Testis (tissue), 3 donors: Measurements from ENCODE around the gene CD69. TPM values are rescaled to one million over a fixed set of nuclear protein-coding genes. Genes with fewer than 3 reads are reported as not detected.

Source experiments
- DNase-seq: peaks from one replicate; pipeline ENCODE4 v3.0.0-alpha.2; 2019
- H3K27ac ChIP-seq, 2 donors: fragments of 200-600 bp; sonication (generic); one replicate each; pipeline ENCODE4 v1.5.1; 2019
- H3K27me3 ChIP-seq: fragments of 200-600 bp; sonication (generic); one replicate; pipeline ENCODE4 v1.5.1; 2019
- H3K36me3 ChIP-seq: fragments of 200-600 bp; sonication (generic); one replicate; pipeline ENCODE4 v1.5.1; 2017; ENCODE audit warnings: low read depth; ENCODE audit errors: missing control alignments
- H3K4me1 ChIP-seq: fragments of 200-600 bp; sonication (generic); one replicate; pipeline ENCODE4 v1.5.1; 2019
- H3K4me3 ChIP-seq, 2 donors: fragments of 200-600 bp; sonication (generic); one replicate each; pipeline ENCODE4 v1.5.1; 2017 to 2019
- H3K9me3 ChIP-seq: fragments of 200-600 bp; sonication (generic); one replicate; pipeline ENCODE4 v1.5.1; 2017
- CTCF ChIP-seq, 3 experiments: fragments of 450-650 bp in 2 of 3; fragments of 200-600 bp in 1 of 3; sonication (generic) in 1 of 3; IDR thresholded peaks; one replicate each; pipeline ENCODE4 v1.5.1; 2016 to 2019; ENCODE audit warnings: antibody characterized with exemption in 3 of 3, mild to moderate bottlenecking in 2 of 3, moderate library complexity in 1 of 3
- POLR2A ChIP-seq: fragments of 450-650 bp; IDR thresholded peaks from one replicate; pipeline ENCODE4 v1.6.1; 2017; ENCODE audit warnings: antibody characterized with exemption, mild to moderate bottlenecking, moderate library complexity
- WGBS, 2 donors: methylation state at CpG; one replicate each; pipeline ENCODE4 v1.1.5; 2018; 5-methylcytosine and 5-hydroxymethylcytosine counted together
- intact Hi-C: fragments of 100-400 bp; cut with DNase I; formaldehyde crosslinking; loops from one replicate; pipeline ENCODE4 v1.15.1; 2023; ENCODE audit warnings: low total_unique reads
- polyA plus RNA-seq: library from polyadenylated mRNA; stranded (reverse); fragments of 350-450 nt; fragmentation: Illumina TruSeq; extraction: RNeasy Lipid Tissue Mini Kit (QIAGEN cat#74804); gene quantifications from one replicate; pipeline ENCODE4 v1.2.3, GENCODE V29; 2014; ENCODE audit warnings: low read depth, low replicate concordance; ENCODE audit not compliant: insufficient read depth
- total RNA-seq, 2 donors: library from RNA; depleted of rRNA; stranded (reverse); fragments of >200 nt; gene quantifications; one replicate each; pipeline ENCODE4 v1.2.3, GENCODE V29; 2016

CD69 gene
- total and polyA plus RNA-seq, 3 donors from 2014 or later, result 2.1 to 3.3 (median 3.0) TPM

GRCh38 chr12:9759694-9760093 is 1.0 kb downstream of the CD69 start:
- H3K27me3 ChIP-seq, result no peaks in the 10 kb centered on the region
- H3K9me3 ChIP-seq, result no peaks in the 10 kb centered on the region
- intact Hi-C loops, result no loop called here
- no peaks in the 10 kb centered on the region for H3K36me3 ChIP-seq
- TF ChIP-seq CTCF (IDR thresholded peaks at IDR 0.05) (no peak), POLR2A (no peak)
- no peak overlapping the region for H3K4me3 ChIP-seq
- H3K4me1 ChIP-seq, result no peaks in the 10 kb centered on the region
- no peak overlapping the region for H3K27ac ChIP-seq
- 68 to 79% methylated on average over 1 of the region's 1 CpG for WGBS, 2 donors
- DNase-seq, result no peak

DNA sequence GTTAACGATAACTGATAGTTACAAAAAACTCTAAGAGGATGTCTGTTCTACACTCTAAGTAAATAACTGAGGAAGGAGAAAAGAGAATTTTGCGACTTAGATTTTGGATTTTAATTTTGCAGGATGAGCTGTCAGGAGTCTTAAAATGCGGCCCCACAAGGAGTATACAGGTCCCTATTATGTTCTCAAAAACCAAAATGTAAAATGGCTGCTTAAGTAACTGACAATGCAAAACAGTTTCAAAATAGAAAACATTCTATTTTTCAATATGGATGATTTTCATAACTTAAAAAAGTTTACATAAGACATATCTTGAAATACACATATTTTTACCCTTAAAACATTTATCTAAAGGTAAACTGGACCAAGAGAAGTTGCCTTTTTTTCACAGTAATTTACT is 2.6 kb downstream of the CD69 start:
- H3K9me3 ChIP-seq, result no peaks in the 10 kb centered on the region
- WGBS, 2 donors, result 64 to 82% methylated on average over 3 of the region's 3 CpGs
- no peaks in the 10 kb centered on the region for H3K27me3 ChIP-seq
- intact Hi-C loops, result no loop called here
- no peak for DNase-seq
- no peak overlapping the region for H3K27ac ChIP-seq
- H3K4me1 ChIP-seq, result no peaks in the 10 kb centered on the region
- no peak overlapping the region for H3K4me3 ChIP-seq
- H3K36me3 ChIP-seq, result no peaks in the 10 kb centered on the region
- TF ChIP-seq CTCF (IDR thresholded peaks at IDR 0.05) (no peak), POLR2A (no peak)

GRCh38 chr12:9757433-9758025 is 3.2 kb downstream of the CD69 start:
- Histone ChIP-seq H3K4me1 (no peaks in the 10 kb centered on the region), H3K9me3 (no peaks in the 10 kb centered on the region), H3K27me3 (no peaks in the 10 kb centered on the region), H3K36me3 (no peaks in the 10 kb centered on the region), H3K4me3 (no peak overlapping the region), H3K27ac (no peak overlapping the region)
- no peak for DNase-seq
- TF ChIP-seq CTCF (IDR thresholded peaks at IDR 0.05), result no peak
- TF ChIP-seq POLR2A, result no peak
- intact Hi-C loops, result no loop called here
- 69 to 85% methylated on average over 5 of the region's 5 CpGs for WGBS, 2 donors

- H3K4me3 ChIP-seq, result no peak overlapping the region
- H3K36me3 ChIP-seq, result no peaks in the 10 kb centered on the region
- no peak for DNase-seq
- no peaks in the 10 kb centered on the region for H3K9me3 ChIP-seq
- intact Hi-C loops, result no loop called here
- no peaks in the 10 kb centered on the region for H3K4me1 ChIP-seq
- no peaks in the 10 kb centered on the region for H3K27me3 ChIP-seq
- no peak overlapping the region for H3K27ac ChIP-seq
- WGBS, 2 donors, result 93% methylated on average over 5 of the region's 5 CpGs
- TF ChIP-seq POLR2A, result no peak
- no peak for TF ChIP-seq CTCF (IDR thresholded peaks at IDR 0.05)
These were observed 4.0 kb downstream of the CD69 start for GRCh38 chr12:9756706-9757105.

DNA sequence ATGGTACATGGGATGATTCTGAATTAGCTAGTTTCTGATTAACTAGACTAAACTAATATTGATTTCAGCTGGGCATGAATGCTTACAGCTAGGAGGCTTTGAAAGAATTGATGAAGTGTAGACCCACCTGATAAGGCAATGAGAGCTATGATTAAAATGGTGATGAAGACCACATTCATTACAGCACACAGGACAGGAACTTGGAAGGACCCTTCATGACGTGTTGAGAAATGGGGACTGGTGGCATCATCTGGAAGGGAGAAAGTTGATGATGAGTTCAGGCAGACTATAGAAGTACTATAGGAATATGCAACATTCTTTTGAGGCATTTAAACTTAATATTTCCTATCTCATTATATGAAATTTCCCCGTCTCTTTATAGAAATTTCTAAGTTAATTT is 4.5 kb downstream of the CD69 start:
- no peak overlapping the region for H3K4me3 ChIP-seq
- TF ChIP-seq CTCF (IDR thresholded peaks at IDR 0.05) (no peak), POLR2A (no peak)
- H3K9me3 ChIP-seq, result no peaks in the 10 kb centered on the region
- no peaks in the 10 kb centered on the region for H3K27me3 ChIP-seq
- H3K27ac ChIP-seq, result no peak overlapping the region
- WGBS, 2 donors, result 83 to 92% methylated on average over 2 of the region's 2 CpGs
- DNase-seq, result no peak
- H3K4me1 ChIP-seq, result no peaks in the 10 kb centered on the region
- no peaks in the 10 kb centered on the region for H3K36me3 ChIP-seq
- intact Hi-C loops, result no loop called here
